Fibroblast of the aortic adventitia (primary cell): ENCODE data around the gene SLAMF6. TPM values are rescaled to one million over a fixed set of nuclear protein-coding genes. Genes with fewer than 3 reads are reported as not detected.
"Not testable (repeated sequence)": the region's sequence is repeated elsewhere in the genome, so short reads cannot be mapped to it uniquely, and the experiment has no call there.

Experiments
- DNase-seq: peaks from one replicate; pipeline ENCODE4 v3.0.0-alpha.2; 2010; ENCODE audit warnings: low read depth
- H3K4me3 ChIP-seq: 2 replicates; pipeline ENCODE4 v1.5.1; 2011; ENCODE audit warnings: low read depth, mild to moderate bottlenecking, control low read depth, low read length, moderate library complexity
- CTCF ChIP-seq: IDR thresholded peaks from 2 replicates; pipeline ENCODE4 v1.5.1; 2011; ENCODE audit warnings: mild to moderate bottlenecking, low read length, control low read depth, inconsistent platforms; ENCODE audit not compliant: insufficient read depth
- total RNA-seq: library from RNA; depleted of rRNA; stranded (reverse); fragments of >200 nt; gene quantifications from 2 replicates; pipeline ENCODE4 v1.2.3, GENCODE V29; 2012; ENCODE audit warnings: low replicate concordance

Gene SLAMF6
- total RNA-seq, 1 donor: not detected

- H3K4me3 ChIP-seq: no peak overlapping the region
- TF ChIP-seq CTCF: no peak
- no peak for DNase-seq
Observed at GRCh38 chr1:160489513-160490261, 33.4 kb downstream of the SLAMF6 start.

- DNase-seq: no peak
- TF ChIP-seq CTCF: no peak
- H3K4me3 ChIP-seq: no peak overlapping the region
Observed at GRCh38 chr1:160488347-160489058, 34.6 kb downstream of the SLAMF6 start.

- no peak for TF ChIP-seq CTCF
- no peak overlapping the region for H3K4me3 ChIP-seq
- no peak for DNase-seq
Observed at GRCh38 chr1:160486453-160486852, 36.6 kb downstream of the SLAMF6 start.

GRCh38 chr1:160483505-160484185 is 39.4 kb downstream of the SLAMF6 start:
- TF ChIP-seq CTCF: no peak
- no peak for DNase-seq
- no peak overlapping the region for H3K4me3 ChIP-seq

GRCh38 chr1:160481979-160482596 is 41.0 kb downstream of the SLAMF6 start:
- no peak overlapping the region for H3K4me3 ChIP-seq
- no peak for DNase-seq
- TF ChIP-seq CTCF: no peak

GRCh38 chr1:160480781-160481180 is 42.3 kb downstream of the SLAMF6 start:
- not testable (repeated sequence) for DNase-seq, H3K4me3 ChIP-seq

- not testable (repeated sequence) for H3K4me3 ChIP-seq
Observed at GRCh38 chr1:160479091-160479490, 44.0 kb downstream of the SLAMF6 start.

More at GRCh38 chr1:160479091-160479490, 44.0 kb downstream of the SLAMF6 start:
- not testable (repeated sequence) for DNase-seq
